Measurements from ENCODE around the gene SRPX.

The SRPX gene

DNA sequence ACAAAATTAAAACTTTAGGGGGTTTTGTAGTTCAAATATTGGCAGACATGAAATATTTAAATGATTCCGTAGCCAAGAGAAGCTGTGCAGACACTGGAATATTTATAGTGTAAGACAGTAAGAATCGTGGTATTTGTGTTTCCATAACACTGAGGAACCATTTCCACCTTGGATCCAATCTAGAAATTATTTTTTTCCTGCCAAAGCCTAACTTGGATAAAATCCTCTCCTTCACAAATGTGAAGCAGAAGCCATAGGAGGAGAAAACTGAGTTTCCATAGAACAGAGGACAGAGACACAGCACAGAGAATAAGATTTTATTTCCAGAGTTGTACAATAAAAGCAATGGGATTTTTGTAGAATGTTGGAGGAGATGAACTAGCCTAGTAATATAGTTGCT, 19.9 kb upstream of the SRPX start:
- TF ChIP-seq, protein P1, sequence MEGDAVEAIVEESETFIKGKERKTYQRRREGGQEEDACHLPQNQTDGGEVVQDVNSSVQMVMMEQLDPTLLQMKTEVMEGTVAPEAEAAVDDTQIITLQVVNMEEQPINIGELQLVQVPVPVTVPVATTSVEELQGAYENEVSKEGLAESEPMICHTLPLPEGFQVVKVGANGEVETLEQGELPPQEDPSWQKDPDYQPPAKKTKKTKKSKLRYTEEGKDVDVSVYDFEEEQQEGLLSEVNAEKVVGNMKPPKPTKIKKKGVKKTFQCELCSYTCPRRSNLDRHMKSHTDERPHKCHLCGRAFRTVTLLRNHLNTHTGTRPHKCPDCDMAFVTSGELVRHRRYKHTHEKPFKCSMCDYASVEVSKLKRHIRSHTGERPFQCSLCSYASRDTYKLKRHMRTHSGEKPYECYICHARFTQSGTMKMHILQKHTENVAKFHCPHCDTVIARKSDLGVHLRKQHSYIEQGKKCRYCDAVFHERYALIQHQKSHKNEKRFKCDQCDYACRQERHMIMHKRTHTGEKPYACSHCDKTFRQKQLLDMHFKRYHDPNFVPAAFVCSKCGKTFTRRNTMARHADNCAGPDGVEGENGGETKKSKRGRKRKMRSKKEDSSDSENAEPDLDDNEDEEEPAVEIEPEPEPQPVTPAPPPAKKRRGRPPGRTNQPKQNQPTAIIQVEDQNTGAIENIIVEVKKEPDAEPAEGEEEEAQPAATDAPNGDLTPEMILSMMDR (conservative IDR thresholded peaks at IDR 0.05): no peak
- no peak overlapping the region for H3K27ac ChIP-seq

DNA sequence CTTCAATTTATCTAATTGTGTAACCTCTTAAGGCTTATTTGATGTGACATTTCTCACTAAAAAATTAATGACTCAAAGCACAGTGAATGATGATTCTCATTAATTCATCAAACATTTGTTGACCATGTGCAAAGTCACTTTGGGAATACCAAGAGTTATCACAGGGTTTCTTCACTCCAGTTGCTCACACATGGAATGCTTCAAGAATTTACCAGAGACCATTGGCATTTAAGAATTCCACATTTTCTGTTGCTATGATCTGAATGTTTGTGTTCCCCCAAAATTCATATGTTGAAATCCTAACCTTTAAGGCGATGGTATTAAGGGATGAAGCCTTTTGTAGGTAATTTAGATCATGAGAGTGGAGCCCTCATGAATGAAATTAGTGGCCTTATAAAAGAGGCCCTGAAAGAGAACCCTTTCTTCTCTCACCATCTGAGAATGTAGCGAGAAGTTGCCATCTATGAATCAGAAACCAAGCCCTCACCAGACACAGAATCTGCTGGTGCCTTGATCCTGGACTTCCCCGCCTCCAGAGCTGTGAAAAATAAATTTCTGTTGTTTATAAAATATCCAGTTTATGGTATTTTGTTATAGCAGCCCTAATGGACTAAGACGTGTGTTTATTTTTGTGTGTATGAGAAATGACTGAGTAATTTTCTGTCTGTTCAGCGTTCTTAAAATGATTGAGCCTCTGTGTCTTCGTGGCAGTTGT, 16.4 kb upstream of the SRPX start:
- H3K27ac ChIP-seq: no peak overlapping the region
- TF ChIP-seq, protein P1 (conservative IDR thresholded peaks at IDR 0.05): no peak

GRCh38 chrX:38233891-38234667, 13.4 kb upstream of the SRPX start:
- TF ChIP-seq, protein P1 (conservative IDR thresholded peaks at IDR 0.05): no peak
- no peak overlapping the region for H3K27ac ChIP-seq

DNA sequence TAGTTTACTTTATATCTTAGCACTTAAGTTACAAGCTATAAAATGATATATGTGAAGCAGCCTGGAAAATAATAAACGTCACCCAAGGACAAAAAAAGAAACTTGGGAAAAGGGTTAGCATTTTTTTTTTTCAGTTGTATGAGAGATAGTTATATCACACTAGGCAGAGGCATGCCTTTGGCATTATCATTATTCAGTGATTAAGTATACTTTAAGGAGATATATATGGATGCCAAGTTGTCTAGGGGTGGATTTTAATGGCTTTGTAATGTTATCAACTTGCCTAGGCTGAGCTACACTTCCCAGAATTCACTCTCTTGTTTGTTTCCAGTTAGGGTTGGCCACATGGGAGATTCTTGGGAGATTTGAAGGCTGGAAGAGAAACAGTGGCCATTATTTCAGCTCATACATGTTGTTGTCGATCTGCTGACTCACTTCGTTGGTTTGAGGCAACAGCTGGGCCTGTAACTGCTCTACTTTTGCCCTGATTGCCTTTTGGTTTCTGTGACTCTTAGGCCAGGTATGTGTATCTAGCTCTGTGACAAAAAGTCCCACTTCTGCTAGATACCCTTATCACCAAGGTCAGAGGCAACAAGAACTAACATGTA, 11.5 kb upstream of the SRPX start:
- no peak overlapping the region for H3K27ac ChIP-seq
- TF ChIP-seq, protein P1 (conservative IDR thresholded peaks at IDR 0.05): no peak

DNA sequence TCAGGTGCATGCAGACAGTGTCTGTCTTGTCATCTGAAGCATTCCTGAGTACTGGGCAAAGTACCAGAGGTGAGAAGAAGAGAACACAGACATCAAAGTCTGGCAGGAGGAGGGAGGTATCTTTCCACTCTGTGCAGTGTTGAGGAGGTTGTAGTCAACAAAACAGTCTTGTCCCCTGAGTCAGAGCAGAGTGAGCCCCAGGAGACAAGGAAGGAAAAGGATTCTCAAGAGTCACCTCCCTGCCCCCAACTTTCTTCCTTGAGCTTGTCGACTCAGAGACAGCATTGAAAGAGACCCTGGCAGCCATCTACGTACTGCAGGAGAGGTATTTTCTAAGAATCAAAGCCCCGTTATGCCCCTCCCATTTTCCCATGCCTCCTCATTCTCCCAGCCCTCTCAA, 4.4 kb upstream of the SRPX start:
- H3K27ac ChIP-seq: no peak overlapping the region
- TF ChIP-seq, protein P1 (conservative IDR thresholded peaks at IDR 0.05): no peak

- TF ChIP-seq, protein P1 (conservative IDR thresholded peaks at IDR 0.05): no peak
- H3K27ac ChIP-seq: no peak overlapping the region
Observed at GRCh38 chrX:38224160-38224559, 3.5 kb upstream of the SRPX start.

DNA sequence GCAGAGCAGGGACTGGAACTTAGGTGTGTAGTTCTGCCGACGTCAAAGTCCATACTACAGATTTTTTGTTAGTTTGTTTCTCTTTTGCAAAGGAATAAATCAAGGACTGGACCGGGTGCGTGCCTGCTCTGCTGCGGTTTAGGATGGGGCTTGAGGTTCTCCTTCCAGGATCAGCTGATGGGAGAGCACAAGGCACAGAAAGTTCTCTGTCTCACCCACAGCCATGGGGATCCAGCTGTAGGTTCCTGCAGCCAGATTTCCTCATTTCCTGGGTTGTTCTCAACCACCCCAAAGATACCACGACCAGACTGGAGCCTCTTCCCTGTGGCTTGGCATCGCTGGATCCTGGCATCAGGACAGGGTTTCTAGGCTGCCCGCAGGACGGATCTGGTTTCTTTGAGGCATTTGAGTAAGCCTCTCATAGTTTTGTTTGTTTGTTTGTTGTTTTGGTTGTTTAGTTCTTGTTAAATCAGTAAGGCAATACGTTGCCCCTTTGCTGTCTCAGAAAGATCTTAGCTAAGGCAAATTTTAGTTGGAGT, 789 bp upstream of the SRPX start:
- TF ChIP-seq, protein P1 (conservative IDR thresholded peaks at IDR 0.05): no peak
- no peak overlapping the region for H3K27ac ChIP-seq
